Coronary artery (tissue), 2 donors: ENCODE results near the gene KIFBP.

Source experiments
- DNase-seq: peaks from one replicate; pipeline ENCODE4 v3.0.0-alpha.2; 2017; ENCODE audit warnings: low spot score
- H3K27ac ChIP-seq, 2 donors: fragments of 200-600 bp; sonication (generic); one replicate each; pipeline ENCODE4 v1.5.1; 2016 to 2019
- H3K4me3 ChIP-seq: fragments of 200-600 bp; sonication (generic); 2 replicates; pipeline ENCODE4 v1.5.1; 2016; ENCODE audit warnings: mild to moderate bottlenecking, moderate library complexity
- TF ChIP-seq, protein P1 (sequence below): fragments of 200-600 bp; sonication (generic); IDR thresholded peaks from one replicate; pipeline ENCODE4 v1.5.1; 2019; ENCODE audit warnings: antibody characterized with exemption

The KIFBP gene

GRCh38 chr10:69051303-69051702 lies 62.7 kb downstream of the KIFBP start:
- no peak overlapping the region for H3K4me3 ChIP-seq
- TF ChIP-seq, protein P1, sequence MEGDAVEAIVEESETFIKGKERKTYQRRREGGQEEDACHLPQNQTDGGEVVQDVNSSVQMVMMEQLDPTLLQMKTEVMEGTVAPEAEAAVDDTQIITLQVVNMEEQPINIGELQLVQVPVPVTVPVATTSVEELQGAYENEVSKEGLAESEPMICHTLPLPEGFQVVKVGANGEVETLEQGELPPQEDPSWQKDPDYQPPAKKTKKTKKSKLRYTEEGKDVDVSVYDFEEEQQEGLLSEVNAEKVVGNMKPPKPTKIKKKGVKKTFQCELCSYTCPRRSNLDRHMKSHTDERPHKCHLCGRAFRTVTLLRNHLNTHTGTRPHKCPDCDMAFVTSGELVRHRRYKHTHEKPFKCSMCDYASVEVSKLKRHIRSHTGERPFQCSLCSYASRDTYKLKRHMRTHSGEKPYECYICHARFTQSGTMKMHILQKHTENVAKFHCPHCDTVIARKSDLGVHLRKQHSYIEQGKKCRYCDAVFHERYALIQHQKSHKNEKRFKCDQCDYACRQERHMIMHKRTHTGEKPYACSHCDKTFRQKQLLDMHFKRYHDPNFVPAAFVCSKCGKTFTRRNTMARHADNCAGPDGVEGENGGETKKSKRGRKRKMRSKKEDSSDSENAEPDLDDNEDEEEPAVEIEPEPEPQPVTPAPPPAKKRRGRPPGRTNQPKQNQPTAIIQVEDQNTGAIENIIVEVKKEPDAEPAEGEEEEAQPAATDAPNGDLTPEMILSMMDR: no peak
- peak overlapping the region in 1 of 2 donors; percentile 74 for H3K27ac ChIP-seq
- no peak for DNase-seq

DNA sequence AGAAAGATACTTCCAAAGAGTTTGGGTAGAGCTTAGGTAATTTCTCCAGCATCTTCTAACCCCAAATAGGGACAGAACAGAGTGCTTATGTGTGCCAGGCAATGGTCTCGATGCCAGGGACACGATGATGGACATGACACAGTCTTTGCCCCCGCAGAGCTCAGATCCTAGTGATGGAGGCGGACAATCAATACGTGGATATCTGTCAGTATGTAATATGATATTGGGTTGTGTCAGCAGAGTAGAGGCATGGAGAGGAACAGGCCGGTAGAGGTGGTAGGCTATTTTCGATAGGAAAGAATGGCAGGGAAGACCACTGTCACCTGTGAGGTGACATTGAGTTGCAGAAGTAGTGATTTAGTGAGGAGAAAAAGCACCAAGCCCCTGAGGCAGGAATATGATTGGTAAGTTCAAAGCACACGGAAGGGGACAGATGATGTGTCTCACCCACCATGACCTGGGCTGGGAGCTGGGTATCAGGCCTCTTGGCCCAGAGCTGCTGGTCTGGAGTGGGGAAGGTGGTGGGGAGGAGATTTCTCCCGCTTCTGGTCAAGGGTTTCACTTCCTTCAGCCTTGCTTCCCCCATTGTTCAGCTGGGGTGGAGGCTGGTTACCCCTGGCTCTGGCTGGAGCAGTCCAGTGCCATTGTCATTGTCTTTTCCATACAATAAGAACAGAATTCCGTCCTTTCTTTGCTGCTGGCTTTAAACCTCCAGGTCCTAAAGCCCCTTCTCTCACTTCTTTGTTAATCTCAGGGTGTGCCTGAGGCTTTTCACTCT lies 63.3 kb downstream of the KIFBP start:
- Histone ChIP-seq H3K4me3 (no peak overlapping the region), H3K27ac (peak overlapping the region in 1 of 2 donors; percentile 74)
- no peak for DNase-seq
- TF ChIP-seq, protein P1: no peak

DNA sequence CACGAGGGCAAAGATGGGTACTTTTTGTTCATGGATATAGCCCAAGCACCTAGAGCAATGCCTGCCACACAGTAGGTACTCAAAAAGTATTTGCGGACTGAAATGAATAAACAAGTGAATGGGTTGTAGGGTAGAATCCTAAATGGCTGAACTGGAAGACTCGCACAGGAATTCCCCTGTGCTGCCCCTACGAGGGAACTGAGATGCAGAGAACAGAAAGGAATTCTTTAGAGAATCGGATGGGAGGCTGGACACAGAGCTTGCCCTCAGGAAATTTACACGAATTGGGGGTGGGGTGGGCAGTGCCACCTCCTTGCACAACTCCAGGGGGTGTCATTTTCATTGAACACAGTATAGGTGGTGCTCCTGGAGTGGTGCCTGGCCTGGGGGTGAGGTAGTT lies 64.1 kb downstream of the KIFBP start:
- TF ChIP-seq, protein P1: no peak
- no peak overlapping the region for H3K27ac ChIP-seq
- no peak for DNase-seq
- no peak overlapping the region for H3K4me3 ChIP-seq

DNA sequence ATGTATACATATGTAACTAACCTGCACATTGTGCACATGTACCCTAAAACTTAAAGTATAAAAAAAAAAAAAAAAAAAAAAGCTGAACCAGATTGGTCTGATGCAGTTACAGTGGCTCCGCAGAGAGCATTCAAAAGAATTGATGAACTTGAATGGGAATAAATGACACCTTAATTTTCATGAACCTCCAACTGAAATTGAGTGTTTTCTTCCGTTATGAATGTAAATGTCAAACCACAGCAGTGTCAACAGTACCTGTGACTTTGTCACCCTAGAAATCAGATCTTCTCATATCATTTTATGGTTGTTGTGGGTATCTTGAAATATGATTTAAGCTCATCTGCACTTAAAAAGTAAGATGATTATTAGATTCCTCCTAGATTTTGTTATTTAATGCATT lies 66.6 kb downstream of the KIFBP start:
- H3K4me3 ChIP-seq: no peak overlapping the region
- DNase-seq: no peak
- TF ChIP-seq, protein P1: no peak
- no peak overlapping the region for H3K27ac ChIP-seq

DNA sequence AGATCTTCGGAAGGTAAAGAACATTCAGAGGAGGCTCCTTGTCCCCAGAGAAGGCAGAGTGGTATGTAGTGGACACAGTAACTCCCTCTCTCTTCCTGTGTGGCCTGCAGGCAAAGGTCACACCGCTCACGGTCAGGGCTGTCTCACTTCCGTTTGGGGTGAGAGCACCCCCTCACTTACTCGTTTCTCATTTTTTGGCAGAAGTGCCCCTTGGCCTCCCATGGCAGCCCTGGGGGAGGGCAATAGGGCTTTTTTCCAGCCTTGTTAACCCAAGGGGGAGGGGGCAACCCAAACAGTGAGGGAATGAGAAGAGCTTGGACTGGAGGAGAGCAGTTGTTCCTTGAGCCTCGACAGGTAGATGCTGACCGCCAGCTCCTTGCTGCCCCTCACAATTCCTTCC lies 67.5 kb downstream of the KIFBP start:
- no peak for DNase-seq
- TF ChIP-seq, protein P1: no peak
- Histone ChIP-seq H3K4me3 (no peak overlapping the region), H3K27ac (peak overlapping the region in 1 of 2 donors; percentile 46)

DNA sequence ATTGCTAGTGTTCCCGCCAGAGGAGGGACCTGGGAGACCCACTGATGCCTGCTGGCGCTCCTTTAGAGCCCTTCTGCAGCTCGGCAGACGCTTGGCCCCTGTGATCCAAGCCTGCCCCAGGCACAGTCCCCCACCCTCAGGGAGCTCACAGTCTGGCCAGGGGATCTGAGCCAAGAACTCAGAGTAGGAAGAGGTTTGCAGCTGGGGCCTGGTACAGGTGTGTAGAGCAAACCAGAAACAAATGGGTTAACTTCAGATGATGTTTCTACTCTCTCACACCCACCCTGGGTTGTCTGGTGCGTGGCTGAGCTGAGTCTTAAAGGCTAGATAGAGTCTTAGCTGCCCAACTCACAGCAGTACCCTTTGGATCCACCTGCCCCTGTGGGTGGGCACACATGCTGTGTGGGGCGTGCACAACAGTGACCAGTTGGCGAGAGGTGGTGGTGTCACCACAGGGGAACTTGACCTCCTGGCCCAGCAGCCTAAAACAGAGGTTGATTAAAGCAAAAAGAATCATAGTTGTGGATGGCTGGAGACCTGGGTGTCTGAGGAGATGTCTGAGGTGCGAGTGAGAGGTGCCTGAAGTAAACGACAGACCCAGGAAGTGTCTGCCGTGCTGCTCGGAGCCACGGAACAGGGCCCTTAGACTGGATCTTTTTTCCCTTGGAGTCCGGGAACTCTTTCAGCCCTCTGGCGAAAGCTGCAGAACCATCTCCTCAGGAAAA lies 68.1 kb downstream of the KIFBP start:
- no peak for DNase-seq
- TF ChIP-seq, protein P1: no peak
- H3K27ac ChIP-seq: peak overlapping the region in 1 of 2 donors; percentile 46
- no peak overlapping the region for H3K4me3 ChIP-seq
